Ishikawa (cell line): ENCODE data around the gene NTN5.

ENCODE experiments used
- CEBPB ChIP-seq: IDR thresholded peaks from 2 replicates; pipeline ENCODE4 v1.6.1; 2012
- CREB1 ChIP-seq: IDR thresholded peaks from 2 replicates; pipeline ENCODE4 v1.6.1; 2012; ENCODE audit warnings: low read depth
- EGR1 ChIP-seq: IDR thresholded peaks from 2 replicates; pipeline ENCODE4 v1.6.1; 2012
- EP300 ChIP-seq: IDR thresholded peaks from 2 replicates; pipeline ENCODE4 v1.6.1; 2012; ENCODE audit warnings: borderline replicate concordance
- FOXM1 ChIP-seq: IDR thresholded peaks from 2 replicates; pipeline ENCODE4 v1.6.1; 2012; ENCODE audit warnings: low read depth, borderline replicate concordance
- MAX ChIP-seq: IDR thresholded peaks from 2 replicates; pipeline ENCODE4 v1.6.1; 2012
- NFIC ChIP-seq: IDR thresholded peaks from 2 replicates; pipeline ENCODE4 v1.6.1; 2012
- RAD21 ChIP-seq: IDR thresholded peaks from 2 replicates; pipeline ENCODE4 v1.6.1; 2012; ENCODE audit warnings: low read depth
- REST ChIP-seq: IDR thresholded peaks from 2 replicates; pipeline ENCODE4 v1.6.1; 2012; ENCODE audit warnings: low read depth, mild to moderate bottlenecking
- TAF1 ChIP-seq: IDR thresholded peaks from 2 replicates; pipeline ENCODE4 v1.6.1; 2012; ENCODE audit warnings: low read depth, mild to moderate bottlenecking
- TCF12 ChIP-seq: IDR thresholded peaks from 2 replicates; pipeline ENCODE4 v1.6.1; 2012; ENCODE audit warnings: low read depth
- TEAD4 ChIP-seq: IDR thresholded peaks from 2 replicates; pipeline ENCODE4 v1.6.1; 2012
- USF1 ChIP-seq: IDR thresholded peaks from 2 replicates; pipeline ENCODE4 v1.6.1; 2012
- YY1 ChIP-seq: IDR thresholded peaks from 2 replicates; pipeline ENCODE4 v1.6.1; 2012; ENCODE audit warnings: low read depth
- ZBTB7A ChIP-seq: IDR thresholded peaks from 2 replicates; pipeline ENCODE4 v1.6.1; 2012; ENCODE audit warnings: low read depth

The NTN5 gene

GRCh38 chr19:48672994-48673393 lies at the start of gene NTN5:
TSS of gene NTN5 (minus strand) at chr19:48673017. CDS start at chr19:48670986, 2,031 bp downstream.
- TF ChIP-seq EGR1 (no peak), TEAD4 (no peak), CREB1 (no peak), RAD21 (no peak), EP300 (no peak), TCF12 (no peak), FOXM1 (no peak), ZBTB7A (no peak), NFIC (no peak), USF1 (no peak), CEBPB (no peak), MAX (no peak), YY1 (no peak), TAF1 (no peak), REST (no peak)

GRCh38 chr19:48722196-48722708 lies 49.4 kb upstream of the NTN5 start:
- TF ChIP-seq TAF1 (no peak), YY1 (no peak), TCF12 (no peak), EGR1 (no peak), RAD21 (no peak), ZBTB7A (no peak), NFIC (no peak), FOXM1 (no peak), EP300 (no peak), REST (no peak), TEAD4 (no peak)

GRCh38 chr19:48720613-48721296 lies 47.9 kb upstream of the NTN5 start:
- TF ChIP-seq CREB1 (peak; percentile 45; the same call in 1 of the 2 replicates), TCF12 (peak; percentile 53), EP300 (no peak), NFIC (no peak; the same call in 1 of the 2 replicates), TAF1 (0 out of 2 replicates have a peak, but pooled peaks have one; percentile 17), RAD21 (no peak), CEBPB (no peak), FOXM1 (peak; percentile 87), YY1 (peak; percentile 50), USF1 (peak; percentile 70), TEAD4 (peak; percentile 37; the same call in 1 of the 2 replicates), REST (no peak), MAX (peak; percentile 67), ZBTB7A (no peak), EGR1 (no peak)

- no peak for TF ChIP-seq NFIC
- no peak for TF ChIP-seq CEBPB
- no peak for TF ChIP-seq EGR1
- no peak for TF ChIP-seq TEAD4
- TF ChIP-seq CREB1, result no peak
- TF ChIP-seq YY1, result no peak
- no peak for TF ChIP-seq FOXM1
- TF ChIP-seq USF1, result no peak
- TF ChIP-seq EP300, result no peak
- no peak for TF ChIP-seq RAD21
- TF ChIP-seq TCF12, result no peak
Measured at GRCh38 chr19:48720251-48720612, 47.4 kb upstream of the NTN5 start.
